GM19467 (cell line): ENCODE measurements around the gene POLRMT.
"Not testable (repeated sequence)": the region's sequence is repeated elsewhere in the genome, so short reads cannot be mapped to it uniquely, and the experiment has no call there.

Experiments used
- ATAC-seq: cut with Tn5 transposase; IDR thresholded peaks from one replicate; pipeline ENCODE4 v1.9.1; 2021; ENCODE audit warnings: mild to moderate bottlenecking, moderate library complexity; ENCODE audit not compliant: unreplicated experiment

The POLRMT gene

GRCh38 chr19:613732-614567 lies 19.4 kb downstream of the POLRMT start:
- no peak for ATAC-seq

- ATAC-seq, result no peak
These were observed 20.4 kb downstream of the POLRMT start for GRCh38 chr19:612941-613340.

GRCh38 chr19:611481-611868 lies 21.9 kb downstream of the POLRMT start:
- ATAC-seq, result no peak

DNA sequence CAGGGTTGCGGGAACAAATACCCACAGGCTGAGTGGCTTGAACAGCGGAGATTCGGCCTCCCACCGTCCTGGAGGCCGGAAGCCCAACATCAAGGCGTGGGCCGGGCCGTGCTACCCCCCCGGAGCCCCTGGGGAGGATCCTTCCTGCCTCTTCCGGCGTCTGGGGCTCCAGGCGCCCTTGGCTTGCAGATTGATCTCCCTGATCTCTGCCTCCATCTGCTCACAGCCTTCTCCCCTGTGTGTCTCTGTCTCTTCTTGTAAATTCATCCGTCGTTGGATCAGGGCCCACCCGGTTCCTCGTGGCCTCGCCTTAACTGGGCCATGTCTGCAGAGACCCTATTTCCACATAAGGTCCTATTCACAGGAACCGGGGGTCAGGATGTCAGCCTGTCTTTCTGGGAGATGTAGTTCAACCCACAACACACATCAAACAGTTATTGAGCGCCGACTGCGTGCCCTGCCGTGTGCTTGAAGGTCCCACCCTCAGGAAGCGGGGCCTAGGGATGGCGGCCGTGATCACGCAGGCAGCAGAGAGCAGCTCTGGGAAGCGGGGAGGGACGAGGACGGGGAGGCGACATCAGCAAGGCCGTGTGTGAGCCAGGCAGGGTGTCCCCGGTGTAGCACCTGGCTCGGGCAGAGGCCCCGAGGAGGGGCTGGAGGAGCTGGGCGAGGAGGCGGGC lies 22.4 kb downstream of the POLRMT start:
- no peak for ATAC-seq

DNA sequence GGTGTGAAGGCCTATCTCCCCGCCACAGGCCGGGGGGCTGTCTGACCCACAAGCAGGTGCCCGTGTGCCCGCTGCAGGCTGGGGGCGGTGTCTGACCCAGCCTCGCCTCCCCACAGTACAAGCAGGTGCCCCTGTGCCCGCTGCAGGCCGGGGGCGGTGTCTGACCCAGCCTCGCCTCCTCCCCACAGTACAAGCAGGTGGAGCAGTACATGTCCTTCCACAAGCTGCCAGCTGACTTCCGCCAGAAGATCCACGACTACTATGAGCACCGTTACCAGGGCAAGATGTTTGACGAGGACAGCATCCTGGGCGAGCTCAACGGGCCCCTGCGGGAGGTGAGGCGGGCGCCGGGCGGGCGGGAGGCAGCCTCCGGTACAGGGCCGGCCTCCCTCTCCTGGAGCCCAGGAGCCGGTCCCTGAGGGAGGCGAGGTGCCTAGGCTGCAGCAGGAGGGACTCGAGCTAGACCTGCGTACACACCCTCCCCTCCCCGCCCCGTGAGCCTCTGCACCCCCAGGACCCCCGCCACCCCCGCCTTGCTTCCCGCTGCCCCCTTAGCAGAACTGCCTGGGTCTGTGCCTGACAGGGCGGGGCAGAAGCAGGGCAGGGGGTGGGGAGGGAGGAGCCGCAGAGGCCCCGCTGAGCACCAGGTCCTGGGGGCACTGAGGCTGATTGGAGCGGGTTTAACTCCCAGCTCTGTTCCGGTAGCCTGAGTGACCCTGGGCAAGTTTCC lies 23.1 kb downstream of the POLRMT start:
- no peak for ATAC-seq

DNA sequence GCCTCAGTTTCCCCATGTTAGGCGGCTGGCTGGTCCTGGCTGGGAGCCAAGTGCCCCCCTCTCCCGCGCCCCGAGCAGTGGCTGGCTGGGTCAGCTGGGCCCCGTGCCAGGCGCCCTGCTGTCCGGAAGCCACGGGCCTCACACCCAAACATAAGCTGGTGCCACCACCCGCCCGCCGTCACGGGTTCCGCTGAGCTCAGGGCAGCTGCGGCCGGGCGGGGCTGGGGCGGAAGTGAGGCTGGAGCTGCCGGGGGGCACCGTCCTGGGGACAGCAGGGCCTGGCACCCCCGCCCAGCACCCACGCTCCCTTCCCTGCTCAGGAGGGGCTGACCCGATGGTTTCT lies 24.4 kb downstream of the POLRMT start:
- no peak for ATAC-seq

DNA sequence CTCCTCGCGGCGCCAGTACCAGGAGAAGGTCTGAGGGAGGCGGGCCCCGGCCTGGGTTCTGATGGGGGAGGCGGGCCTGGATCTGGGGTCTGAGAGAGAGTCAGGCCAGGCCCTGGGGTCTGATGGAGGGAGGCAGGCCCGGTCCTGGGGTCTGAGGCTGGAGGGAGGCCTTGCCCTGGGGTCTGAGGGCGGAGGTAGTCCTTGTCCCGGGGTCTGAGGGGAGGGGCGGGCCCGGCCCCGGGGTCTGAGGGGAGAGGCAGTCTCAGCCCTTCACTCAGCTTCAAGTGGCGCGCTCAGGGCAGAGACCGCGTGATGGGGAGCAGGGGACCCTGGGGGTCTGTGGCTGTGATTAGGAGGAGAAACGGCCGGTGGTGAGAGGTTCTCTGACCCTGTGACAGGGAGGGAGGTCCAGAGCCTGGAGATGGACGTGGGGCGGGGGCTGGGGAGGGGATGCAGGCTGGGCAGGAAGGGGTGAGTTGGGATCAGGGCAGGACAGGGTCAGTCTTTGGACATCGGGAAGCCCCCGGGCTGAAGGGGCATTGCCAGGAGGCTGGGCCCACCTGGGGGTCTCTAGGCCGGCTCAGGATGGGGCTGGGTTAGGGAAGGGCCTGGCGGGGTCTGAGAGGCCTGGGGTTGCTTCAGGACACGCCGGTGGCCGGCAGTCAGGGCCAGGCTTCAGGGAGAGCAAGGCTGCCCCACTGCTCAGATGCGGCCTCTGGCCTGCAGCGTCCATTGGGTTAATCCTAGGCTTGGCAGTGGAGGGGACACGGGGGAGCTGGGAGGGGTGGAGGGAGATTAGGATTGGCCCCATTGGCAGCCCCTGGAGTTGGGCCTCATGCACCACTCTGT lies 25.0 kb downstream of the POLRMT start:
- no peak for ATAC-seq

DNA sequence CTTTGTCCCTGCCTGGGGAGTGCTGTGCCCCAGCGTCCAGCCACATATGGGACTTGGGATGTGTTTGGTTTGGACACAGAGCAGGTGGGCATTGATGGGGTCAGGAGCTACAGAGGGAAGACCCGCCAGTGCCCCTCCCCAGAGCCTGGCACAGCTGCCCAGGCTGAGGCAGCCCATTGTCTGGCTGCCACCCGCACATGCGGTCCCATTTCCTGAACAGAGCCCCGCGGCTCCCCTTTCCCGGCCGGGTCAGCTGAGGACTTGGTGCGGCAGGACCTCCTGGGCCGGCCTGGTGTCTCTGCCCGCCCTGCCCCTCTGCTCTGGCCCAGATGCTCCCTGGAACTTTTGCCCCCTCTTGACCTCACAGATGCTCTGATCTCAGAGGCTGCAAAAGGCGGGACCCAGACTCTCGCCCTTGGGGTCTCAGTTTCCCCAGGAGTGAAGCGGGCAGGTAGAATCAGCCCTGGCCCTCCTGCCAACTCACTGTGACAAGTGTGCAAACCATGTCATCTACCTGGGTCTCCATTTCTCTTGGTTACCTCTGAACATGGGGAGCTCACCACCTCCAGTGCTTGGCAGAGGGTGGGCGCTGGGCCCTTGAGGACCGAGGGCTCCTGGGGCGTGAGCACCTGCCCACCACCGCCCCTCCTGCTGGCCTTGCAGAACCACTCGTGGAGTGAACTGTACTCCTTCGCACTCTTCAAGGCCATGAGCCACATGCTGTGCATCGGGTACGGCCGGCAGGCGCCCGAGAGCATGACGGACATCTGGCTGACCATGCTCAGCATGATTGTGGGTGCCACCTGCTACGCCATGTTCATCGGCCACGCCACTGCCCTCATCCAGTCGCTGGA lies 25.8 kb downstream of the POLRMT start:
- no peak for ATAC-seq

- ATAC-seq, result not testable (repeated sequence)
These were observed 28.0 kb downstream of the POLRMT start for GRCh38 chr19:605061-605971.

- no peak for ATAC-seq
These were observed 29.0 kb downstream of the POLRMT start for GRCh38 chr19:604355-604754.

DNA sequence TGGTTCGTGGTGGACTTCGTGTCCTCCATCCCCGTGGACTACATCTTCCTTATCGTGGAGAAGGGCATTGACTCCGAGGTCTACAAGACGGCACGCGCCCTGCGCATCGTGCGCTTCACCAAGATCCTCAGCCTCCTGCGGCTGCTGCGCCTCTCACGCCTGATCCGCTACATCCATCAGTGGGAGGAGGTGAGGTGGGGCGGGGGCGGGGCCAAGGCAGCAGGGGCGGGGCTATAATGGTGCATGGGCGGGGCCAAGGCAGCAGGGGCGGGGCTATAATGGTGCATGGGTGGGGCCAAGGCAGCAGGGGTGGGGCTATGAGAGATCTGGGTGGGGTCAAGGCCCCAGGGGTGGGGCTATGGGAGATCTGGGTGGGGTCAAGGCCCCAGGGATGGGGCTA lies 29.6 kb downstream of the POLRMT start:
- ATAC-seq, result not testable (repeated sequence)

GRCh38 chr19:603302-603639 lies 30.1 kb downstream of the POLRMT start:
- ATAC-seq, result not testable (repeated sequence)

DNA sequence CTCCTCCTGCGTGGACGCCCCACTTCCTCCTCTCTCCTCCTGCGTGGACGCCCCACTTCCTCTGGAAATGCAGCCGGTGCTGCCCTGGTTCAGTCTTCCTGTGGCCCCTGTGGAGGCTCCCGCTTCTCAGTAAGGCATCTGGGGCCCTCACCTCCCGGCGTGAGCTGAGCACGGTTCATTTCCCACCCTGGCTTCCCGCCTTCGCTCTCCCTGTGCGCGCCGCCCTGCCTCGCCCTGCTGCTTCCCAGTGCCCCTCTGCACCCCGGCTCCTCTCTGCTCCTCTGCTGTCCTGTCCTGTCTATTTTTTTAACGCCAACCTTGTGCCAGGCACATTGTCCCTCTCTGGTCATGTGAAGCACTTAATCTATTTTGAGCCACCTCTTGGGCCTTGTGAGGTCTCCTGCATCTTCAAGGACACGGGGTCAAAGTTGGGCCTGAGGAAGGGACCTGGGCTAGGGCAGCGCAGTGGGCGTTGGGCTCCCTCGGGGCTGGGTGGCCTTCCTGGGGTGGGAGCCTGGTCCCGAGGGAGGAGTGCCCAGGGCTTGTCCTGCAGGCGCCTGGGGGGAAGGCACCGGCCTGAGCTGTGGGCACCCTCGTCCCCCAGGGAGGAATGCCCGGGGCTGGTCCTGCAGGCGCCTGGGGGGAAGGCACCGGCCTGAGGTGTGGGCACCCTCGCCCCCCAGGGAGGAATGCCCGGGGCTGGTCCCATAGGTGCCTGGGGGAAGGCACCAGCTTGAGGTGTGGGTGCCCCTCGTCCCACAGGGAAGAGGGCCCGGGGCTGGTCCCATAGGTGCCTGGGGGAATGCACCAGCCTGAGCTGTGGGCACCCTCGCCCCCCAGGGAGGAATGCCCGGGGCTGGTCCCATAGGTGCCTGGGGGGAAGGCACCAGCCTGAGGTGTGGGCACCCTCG lies 30.7 kb downstream of the POLRMT start:
- ATAC-seq, result no peak

- ATAC-seq, result no peak
These were observed 31.5 kb downstream of the POLRMT start for GRCh38 chr19:601790-602189.

GRCh38 chr19:601310-601709 lies 32.0 kb downstream of the POLRMT start:
- no peak for ATAC-seq

GRCh38 chr19:597406-598315 lies 35.7 kb downstream of the POLRMT start:
- no peak for ATAC-seq

DNA sequence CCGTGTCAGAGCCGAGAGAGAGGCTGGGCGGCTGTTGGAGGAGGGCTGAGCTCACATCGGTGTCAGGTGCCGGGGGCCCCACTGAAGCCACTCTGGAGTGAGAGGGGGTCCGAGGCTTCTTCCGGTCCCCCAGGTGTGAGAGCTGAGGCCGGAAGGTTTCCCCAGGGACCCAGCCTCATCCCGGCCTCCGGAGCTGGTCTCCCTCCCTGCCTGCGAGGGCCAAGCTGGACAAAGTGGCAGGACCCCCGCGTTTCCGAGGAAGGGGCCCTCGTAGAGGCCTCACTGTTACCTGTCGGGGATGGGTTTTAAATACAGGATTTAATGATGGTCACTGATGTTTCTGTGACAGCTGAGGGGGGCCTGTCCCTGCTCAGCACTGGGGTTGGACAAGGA lies 37.1 kb downstream of the POLRMT start:
- no peak for ATAC-seq
